Chondrocyte (in vitro differentiated cells): ENCODE data around the gene TNFRSF8. TPM values are rescaled to one million over a fixed set of nuclear protein-coding genes. Genes with fewer than 3 reads are reported as not detected.

Experiments
- DNase-seq: peaks from one replicate; pipeline ENCODE4 v3.0.0; 2021; ENCODE audit warnings: mixed read lengths, low spot score
- H3K27ac Mint-ChIP-seq: one replicate; pipeline ENCODE4 v1.8.0; 2021; ENCODE audit warnings: mild to moderate bottlenecking, moderate library complexity, mixed read lengths; ENCODE audit not compliant: unreplicated experiment
- H3K27me3 Mint-ChIP-seq: 2 replicates; pipeline ENCODE4 v1.8.0; 2021; ENCODE audit warnings: low read depth, mixed read lengths
- H3K36me3 Mint-ChIP-seq: 2 replicates; pipeline ENCODE4 v1.8.0; 2021; ENCODE audit warnings: low read depth, mixed read lengths
- H3K4me1 Mint-ChIP-seq: 2 replicates; pipeline ENCODE4 v1.8.0; 2021; ENCODE audit warnings: low read depth, mild to moderate bottlenecking, mixed read lengths
- H3K4me3 Mint-ChIP-seq: one replicate; pipeline ENCODE4 v1.8.0; 2021; ENCODE audit warnings: mild to moderate bottlenecking, moderate library complexity, mixed read lengths; ENCODE audit not compliant: unreplicated experiment
- H3K9me3 Mint-ChIP-seq: 2 replicates; pipeline ENCODE4 v1.8.0; 2021; ENCODE audit warnings: low read depth, mixed read lengths
- long read RNA-seq: library from polyadenylated mRNA; stranded (forward); transcript quantifications from one replicate; pipeline ENCODE4 v2.0.0, GENCODE V29; 2021
- total RNA-seq: library from RNA; stranded (reverse); gene quantifications from 3 replicates; pipeline ENCODE4 v1.2.1, GENCODE V29; 2021
- TF ChIP-seq, protein P1 (sequence below): fragments of 200-600 bp; sonication (generic); IDR thresholded peaks from 2 replicates; pipeline ENCODE4 v1.5.0; 2021; ENCODE audit warnings: antibody characterized with exemption, mild to moderate bottlenecking, moderate library complexity

TNFRSF8 gene
- total RNA-seq: not detected in 3 replicates
- long read RNA-seq, partial matches to known transcripts: 0 of 1 reads
- long read RNA-seq, other reads (novel, unspliced or antisense): 1 of 1 reads

GRCh38 chr1:12063141-12064072, at the start of gene TNFRSF8:
TSS of gene TNFRSF8 (plus strand) at chr1:12063303. CDS start at chr1:12063599, 296 bp downstream.
- no peak within 1 kb of the TSS for H3K27ac Mint-ChIP-seq
- H3K4me1 Mint-ChIP-seq: peaks cover 15% of the 10 kb centered on the region
- H3K36me3 Mint-ChIP-seq: peaks cover 4% of the 10 kb centered on the region
- H3K4me3 Mint-ChIP-seq: peak within 1 kb of the TSS; percentile 48
- no peak for DNase-seq
- TF ChIP-seq, protein P1, sequence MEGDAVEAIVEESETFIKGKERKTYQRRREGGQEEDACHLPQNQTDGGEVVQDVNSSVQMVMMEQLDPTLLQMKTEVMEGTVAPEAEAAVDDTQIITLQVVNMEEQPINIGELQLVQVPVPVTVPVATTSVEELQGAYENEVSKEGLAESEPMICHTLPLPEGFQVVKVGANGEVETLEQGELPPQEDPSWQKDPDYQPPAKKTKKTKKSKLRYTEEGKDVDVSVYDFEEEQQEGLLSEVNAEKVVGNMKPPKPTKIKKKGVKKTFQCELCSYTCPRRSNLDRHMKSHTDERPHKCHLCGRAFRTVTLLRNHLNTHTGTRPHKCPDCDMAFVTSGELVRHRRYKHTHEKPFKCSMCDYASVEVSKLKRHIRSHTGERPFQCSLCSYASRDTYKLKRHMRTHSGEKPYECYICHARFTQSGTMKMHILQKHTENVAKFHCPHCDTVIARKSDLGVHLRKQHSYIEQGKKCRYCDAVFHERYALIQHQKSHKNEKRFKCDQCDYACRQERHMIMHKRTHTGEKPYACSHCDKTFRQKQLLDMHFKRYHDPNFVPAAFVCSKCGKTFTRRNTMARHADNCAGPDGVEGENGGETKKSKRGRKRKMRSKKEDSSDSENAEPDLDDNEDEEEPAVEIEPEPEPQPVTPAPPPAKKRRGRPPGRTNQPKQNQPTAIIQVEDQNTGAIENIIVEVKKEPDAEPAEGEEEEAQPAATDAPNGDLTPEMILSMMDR: no peak
- no peaks in the 10 kb centered on the region for H3K9me3 Mint-ChIP-seq
- H3K27me3 Mint-ChIP-seq: peaks cover 38% of the 10 kb centered on the region

DNA sequence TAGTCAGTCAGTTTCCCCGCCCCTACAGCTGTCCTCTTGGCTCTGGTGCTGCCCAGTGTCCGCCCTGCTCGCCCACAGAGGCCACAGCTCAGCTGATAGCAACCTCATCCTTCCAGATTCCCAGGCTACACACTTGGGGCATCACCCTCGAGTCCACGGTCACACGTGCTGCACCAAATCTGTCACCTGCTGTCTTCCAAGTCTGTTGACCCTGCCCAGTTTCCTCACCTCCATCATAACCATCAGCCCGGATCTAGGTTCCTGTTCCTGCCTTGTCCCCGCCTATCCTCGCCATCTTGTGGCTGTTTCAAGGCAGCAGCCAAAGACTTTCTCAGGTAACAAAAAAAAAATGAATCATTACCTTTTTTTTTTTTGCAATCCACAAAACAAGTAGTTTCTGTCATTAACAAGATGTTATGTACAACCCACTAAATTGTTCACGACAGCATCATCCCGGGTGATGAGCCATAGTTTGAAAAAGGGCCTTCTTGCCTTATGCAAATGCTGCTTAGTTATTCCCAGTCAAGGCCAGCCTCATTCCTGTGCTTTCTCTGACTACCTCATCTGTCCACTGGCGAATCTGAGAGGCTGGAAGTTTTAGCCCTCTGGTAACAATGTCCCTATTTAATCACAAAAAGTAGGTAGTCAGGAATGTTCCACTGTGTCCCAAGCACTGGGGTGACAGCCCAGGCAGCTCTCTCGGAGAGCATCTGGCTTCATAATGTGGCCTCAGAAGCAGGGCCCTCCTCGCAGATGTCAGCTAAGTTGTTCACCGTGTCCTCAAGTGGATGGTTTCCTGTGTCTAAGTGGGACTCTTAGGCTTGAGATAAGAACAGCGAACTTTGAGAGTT, 48.7 kb upstream of the TNFRSF8 start:
- Mint-ChIP-seq H3K4me3 (no peak overlapping the region), H3K4me1 (no peaks in the 10 kb centered on the region), H3K27me3 (no peaks in the 10 kb centered on the region), H3K9me3 (no peaks in the 10 kb centered on the region), H3K36me3 (peaks cover 13% of the 10 kb centered on the region), H3K27ac (peak overlapping the region; percentile 14)
- no peak for DNase-seq
- TF ChIP-seq, protein P1: peak; percentile 17

DNA sequence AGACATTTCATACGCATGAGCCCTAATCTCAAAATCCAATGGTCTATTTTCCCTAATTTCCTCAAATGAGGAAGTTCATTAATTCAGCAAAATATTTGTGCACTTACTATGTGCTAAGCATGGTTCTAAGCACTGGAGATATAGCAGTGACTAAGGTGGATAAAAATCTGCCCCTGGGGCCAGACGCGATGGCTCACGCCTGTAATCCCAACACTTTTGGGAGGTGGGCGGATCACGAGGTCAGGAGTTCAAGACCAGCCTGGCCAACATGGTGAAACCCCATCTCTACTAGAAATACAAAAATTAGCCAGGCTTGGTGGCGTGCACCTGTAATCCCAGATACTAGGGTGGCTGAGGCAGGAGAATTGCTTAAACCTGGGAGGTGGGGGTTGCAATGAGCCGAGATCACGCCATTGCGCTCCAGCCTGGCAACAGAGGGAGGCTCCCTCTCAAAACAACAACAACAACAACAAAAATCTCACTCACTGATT, 48.1 kb upstream of the TNFRSF8 start:
- Mint-ChIP-seq H3K4me3 (no peak overlapping the region), H3K36me3 (peaks cover 9% of the 10 kb centered on the region), H3K9me3 (no peaks in the 10 kb centered on the region), H3K4me1 (peaks cover 4% of the 10 kb centered on the region), H3K27me3 (no peaks in the 10 kb centered on the region), H3K27ac (no peak overlapping the region)
- no peak for DNase-seq
- TF ChIP-seq, protein P1: no peak

- no peaks in the 10 kb centered on the region for H3K27me3 Mint-ChIP-seq
- no peak overlapping the region for H3K4me3 Mint-ChIP-seq
- no peaks in the 10 kb centered on the region for H3K9me3 Mint-ChIP-seq
- no peak for DNase-seq
- no peak overlapping the region for H3K27ac Mint-ChIP-seq
- TF ChIP-seq, protein P1: no peak
- H3K36me3 Mint-ChIP-seq: peaks cover 9% of the 10 kb centered on the region
- H3K4me1 Mint-ChIP-seq: peaks cover 6% of the 10 kb centered on the region
Observed at GRCh38 chr1:12015499-12015898, 47.6 kb upstream of the TNFRSF8 start.

- H3K27me3 Mint-ChIP-seq: no peaks in the 10 kb centered on the region
- no peak overlapping the region for H3K27ac Mint-ChIP-seq
- H3K36me3 Mint-ChIP-seq: peaks cover 9% of the 10 kb centered on the region
- H3K9me3 Mint-ChIP-seq: no peaks in the 10 kb centered on the region
- TF ChIP-seq, protein P1: no peak
- H3K4me3 Mint-ChIP-seq: no peak overlapping the region
- no peak for DNase-seq
- H3K4me1 Mint-ChIP-seq: peaks cover 6% of the 10 kb centered on the region
Observed at GRCh38 chr1:12016182-12016581, 46.9 kb upstream of the TNFRSF8 start.
